ENCODE measurements around the gene SCPEP1.
"Not testable (repeated sequence)": the region's sequence is repeated elsewhere in the genome, so short reads cannot be mapped to it uniquely, and the experiment has no call there.

Gene SCPEP1

GRCh38 chr17:56945938-56946505 is 31.9 kb upstream of the SCPEP1 start:
- DNase-seq (ENCODE audit: extremely low read depth, low read depth) = no peak
- TF ChIP-seq CTCF (IDR thresholded peaks at IDR 0.05; ENCODE audit: low read depth, low read length) = no peak

- no peak for DNase-seq (ENCODE audit: extremely low read depth, low read depth)
- no peak for TF ChIP-seq CTCF (IDR thresholded peaks at IDR 0.05; ENCODE audit: low read depth, low read length)
These were observed 30.2 kb upstream of the SCPEP1 start for GRCh38 chr17:56947741-56948140.

GRCh38 chr17:56948491-56948890 is 29.4 kb upstream of the SCPEP1 start:
- DNase-seq (ENCODE audit: extremely low read depth, low read depth) = no peak
- TF ChIP-seq CTCF (IDR thresholded peaks at IDR 0.05; ENCODE audit: low read depth, low read length) = no peak

GRCh38 chr17:56949595-56949994 is 28.3 kb upstream of the SCPEP1 start:
- TF ChIP-seq CTCF (IDR thresholded peaks at IDR 0.05; ENCODE audit: low read depth, low read length) = no peak
- no peak for DNase-seq (ENCODE audit: extremely low read depth, low read depth)

- no peak for TF ChIP-seq CTCF (IDR thresholded peaks at IDR 0.05; ENCODE audit: low read depth, low read length)
- DNase-seq (ENCODE audit: extremely low read depth, low read depth) = no peak
These were observed 20.9 kb upstream of the SCPEP1 start for GRCh38 chr17:56956992-56957391.

- peak; percentile 98 for TF ChIP-seq CTCF (IDR thresholded peaks at IDR 0.05; ENCODE audit: low read depth, low read length)
- DNase-seq (ENCODE audit: extremely low read depth, low read depth) = peak; percentile 75
These were observed 17.1 kb upstream of the SCPEP1 start, which contains the start of gene COIL for GRCh38 chr17:56960596-56961538. COIL (minus strand) TSS chr17:56961050; CDS start chr17:56961019, 31 bp downstream.

GRCh38 chr17:56965241-56965640 is 12.7 kb upstream of the SCPEP1 start:
- DNase-seq (ENCODE audit: extremely low read depth, low read depth) = not testable (repeated sequence)

GRCh38 chr17:56965681-56966080 is 12.2 kb upstream of the SCPEP1 start:
- not testable (repeated sequence) for DNase-seq (ENCODE audit: extremely low read depth, low read depth)
